ENCODE measurements around the gene CABYR.
A peak's percentile ranks its signal among the peaks of the same experiment; 100 is the strongest.

CABYR gene

DNA sequence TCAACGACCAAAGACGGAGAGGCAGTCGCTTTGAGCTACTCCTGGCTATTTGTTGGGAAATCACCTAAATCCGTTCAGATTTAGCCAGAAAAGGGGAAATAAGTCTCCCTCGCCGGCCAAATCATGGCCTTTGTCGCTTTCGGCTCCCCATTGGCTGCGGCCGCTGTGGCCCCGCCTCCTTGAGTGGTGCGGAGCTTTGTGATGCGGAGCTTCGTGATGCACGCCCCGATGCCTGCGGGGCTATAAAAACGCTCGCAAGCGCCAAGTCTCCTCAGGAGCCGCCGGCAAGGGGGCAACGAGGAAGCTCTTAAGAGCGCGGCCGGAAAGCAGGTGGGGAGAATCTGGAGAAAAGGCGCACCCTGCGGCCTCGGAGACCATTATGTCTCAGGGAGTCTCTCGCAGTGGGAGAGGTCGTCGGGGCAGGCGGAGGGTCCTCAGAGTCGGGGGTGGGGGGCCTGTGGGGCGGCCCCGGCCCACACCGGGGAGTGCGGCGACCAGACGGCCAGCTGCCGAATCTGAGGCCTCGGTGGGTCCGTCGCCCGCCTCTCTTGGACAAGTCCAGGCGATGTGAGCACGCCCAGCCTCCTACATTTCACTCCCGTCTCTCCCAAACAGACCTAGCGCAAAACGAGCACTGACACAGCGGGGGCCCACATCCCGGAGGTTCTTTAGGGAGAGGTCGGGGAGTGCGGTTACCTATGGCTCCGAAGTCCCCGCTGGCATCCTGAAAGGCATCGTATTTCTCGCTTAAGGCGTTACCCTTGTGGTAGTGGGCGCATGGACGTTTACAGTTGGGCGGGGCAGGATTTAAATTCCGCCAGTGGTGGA is at the start of gene CABYR (continued):
- TF ChIP-seq KLF9 (tag by site-specific recombination; IDR thresholded peaks at IDR 0.05; ENCODE audit: low read depth) (0 out of 2 replicates have a peak, but pooled peaks have one; percentile 47), TRIM28 (IDR thresholded peaks at IDR 0.05; ENCODE audit: borderline replicate concordance, low read length) (0 out of 2 replicates have a peak, but pooled peaks have one; percentile 40), REST (tag by site-specific recombination; IDR thresholded peaks at IDR 0.05) (no peak), PATZ1 (tag by site-specific recombination; IDR thresholded peaks at IDR 0.05) (peak; percentile 77; the same call in 1 of the 2 replicates), KLF7 (tag by site-specific recombination; IDR thresholded peaks at IDR 0.05; ENCODE audit: borderline replicate concordance) (no peak), ZNF10 (tag by site-specific recombination; IDR thresholded peaks at IDR 0.05) (no peak), ZFP3 (tag by site-specific recombination; IDR thresholded peaks at IDR 0.05; ENCODE audit: low read depth) (no peak), ZNF660 (tag by site-specific recombination; IDR thresholded peaks at IDR 0.05) (no peak; the same call in 1 of the 2 replicates), SETDB1 (IDR thresholded peaks at IDR 0.05; ENCODE audit: insufficient read length, low read length) (no peak), ZNF830 (tag by site-specific recombination; IDR thresholded peaks at IDR 0.05; ENCODE audit: low read depth) (no peak), ZNF239 (tag by site-specific recombination; IDR thresholded peaks at IDR 0.05) (no peak), ZNF792 (tag by site-specific recombination; IDR thresholded peaks at IDR 0.05) (no peak), ZNF266 (tag by site-specific recombination; IDR thresholded peaks at IDR 0.05; ENCODE audit: low read depth) (no peak), YY2 (tag by site-specific recombination; IDR thresholded peaks at IDR 0.05) (no peak; the same call in 1 of the 2 replicates), ZIC2 (tag by site-specific recombination; IDR thresholded peaks at IDR 0.05) (peak; percentile 86), ZNF555 (tag by site-specific recombination; conservative IDR thresholded peaks at IDR 0.05) (no peak), ZNF629 (tag by site-specific recombination; IDR thresholded peaks at IDR 0.05) (no peak), ZNF530 (tag by site-specific recombination; IDR thresholded peaks at IDR 0.05; ENCODE audit: low read depth) (no peak), ZBTB21 (tag by site-specific recombination; IDR thresholded peaks at IDR 0.05) (no peak), ZNF23 (tag by site-specific recombination; IDR thresholded peaks at IDR 0.05; ENCODE audit: borderline replicate concordance) (no peak), ZNF157 (tag by site-specific recombination; IDR thresholded peaks at IDR 0.05) (no peak), AEBP2 (tag by site-specific recombination; IDR thresholded peaks at IDR 0.05; ENCODE audit: borderline replicate concordance) (no peak)
- TF ChIP-seq, protein P1, sequence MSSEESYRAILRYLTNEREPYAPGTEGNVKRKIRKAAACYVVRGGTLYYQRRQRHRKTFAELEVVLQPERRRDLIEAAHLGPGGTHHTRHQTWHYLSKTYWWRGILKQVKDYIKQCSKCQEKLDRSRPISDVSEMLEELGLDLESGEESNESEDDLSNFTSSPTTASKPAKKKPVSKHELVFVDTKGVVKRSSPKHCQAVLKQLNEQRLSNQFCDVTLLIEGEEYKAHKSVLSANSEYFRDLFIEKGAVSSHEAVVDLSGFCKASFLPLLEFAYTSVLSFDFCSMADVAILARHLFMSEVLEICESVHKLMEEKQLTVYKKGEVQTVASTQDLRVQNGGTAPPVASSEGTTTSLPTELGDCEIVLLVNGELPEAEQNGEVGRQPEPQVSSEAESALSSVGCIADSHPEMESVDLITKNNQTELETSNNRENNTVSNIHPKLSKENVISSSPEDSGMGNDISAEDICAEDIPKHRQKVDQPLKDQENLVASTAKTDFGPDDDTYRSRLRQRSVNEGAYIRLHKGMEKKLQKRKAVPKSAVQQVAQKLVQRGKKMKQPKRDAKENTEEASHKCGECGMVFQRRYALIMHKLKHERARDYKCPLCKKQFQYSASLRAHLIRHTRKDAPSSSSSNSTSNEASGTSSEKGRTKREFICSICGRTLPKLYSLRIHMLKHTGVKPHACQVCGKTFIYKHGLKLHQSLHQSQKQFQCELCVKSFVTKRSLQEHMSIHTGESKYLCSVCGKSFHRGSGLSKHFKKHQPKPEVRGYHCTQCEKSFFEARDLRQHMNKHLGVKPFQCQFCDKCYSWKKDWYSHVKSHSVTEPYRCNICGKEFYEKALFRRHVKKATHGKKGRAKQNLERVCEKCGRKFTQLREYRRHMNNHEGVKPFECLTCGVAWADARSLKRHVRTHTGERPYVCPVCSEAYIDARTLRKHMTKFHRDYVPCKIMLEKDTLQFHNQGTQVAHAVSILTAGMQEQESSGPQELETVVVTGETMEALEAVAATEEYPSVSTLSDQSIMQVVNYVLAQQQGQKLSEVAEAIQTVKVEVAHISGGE (tag by site-specific recombination; conservative IDR thresholded peaks at IDR 0.05; ENCODE audit: low read depth): peak; percentile 38; the same call in 1 of the 2 replicates
- TF ChIP-seq, protein P2, sequence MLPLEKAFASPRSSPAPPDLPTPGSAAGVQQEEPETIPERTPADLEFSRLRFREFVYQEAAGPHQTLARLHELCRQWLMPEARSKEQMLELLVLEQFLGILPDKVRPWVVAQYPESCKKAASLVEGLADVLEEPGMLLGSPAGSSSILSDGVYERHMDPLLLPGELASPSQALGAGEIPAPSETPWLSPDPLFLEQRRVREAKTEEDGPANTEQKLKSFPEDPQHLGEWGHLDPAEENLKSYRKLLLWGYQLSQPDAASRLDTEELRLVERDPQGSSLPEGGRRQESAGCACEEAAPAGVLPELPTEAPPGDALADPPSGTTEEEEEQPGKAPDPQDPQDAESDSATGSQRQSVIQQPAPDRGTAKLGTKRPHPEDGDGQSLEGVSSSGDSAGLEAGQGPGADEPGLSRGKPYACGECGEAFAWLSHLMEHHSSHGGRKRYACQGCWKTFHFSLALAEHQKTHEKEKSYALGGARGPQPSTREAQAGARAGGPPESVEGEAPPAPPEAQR (tag by site-specific recombination; IDR thresholded peaks at IDR 0.05): no peak
- TF ChIP-seq, protein P3, sequence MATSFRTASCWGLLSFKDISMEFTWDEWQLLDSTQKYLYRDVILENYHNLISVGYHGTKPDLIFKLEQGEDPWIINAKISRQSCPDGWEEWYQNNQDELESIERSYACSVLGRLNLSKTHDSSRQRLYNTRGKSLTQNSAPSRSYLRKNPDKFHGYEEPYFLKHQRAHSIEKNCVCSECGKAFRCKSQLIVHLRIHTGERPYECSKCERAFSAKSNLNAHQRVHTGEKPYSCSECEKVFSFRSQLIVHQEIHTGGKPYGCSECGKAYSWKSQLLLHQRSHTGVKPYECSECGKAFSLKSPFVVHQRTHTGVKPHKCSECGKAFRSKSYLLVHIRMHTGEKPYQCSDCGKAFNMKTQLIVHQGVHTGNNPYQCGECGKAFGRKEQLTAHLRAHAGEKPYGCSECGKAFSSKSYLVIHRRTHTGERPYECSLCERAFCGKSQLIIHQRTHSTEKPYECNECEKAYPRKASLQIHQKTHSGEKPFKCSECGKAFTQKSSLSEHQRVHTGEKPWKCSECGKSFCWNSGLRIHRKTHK (tag by site-specific recombination; IDR thresholded peaks at IDR 0.05): no peak
